OCI-LY1 (cell line): Measurements from ENCODE around the gene RASIP1.
A peak's percentile ranks its signal among the peaks of the same experiment; 100 is the strongest.

Experiments
- H2AFZ ChIP-seq: fragments of 200-600 bp; sonication (generic), shearing (Covaris generic); 2 replicates; pipeline ENCODE4 v1.6.0; 2014; ENCODE audit warnings: antibody characterized with exemption, mild to moderate bottlenecking, low read length
- H3F3A ChIP-seq: fragments of 200-600 bp; sonication (generic), shearing (Covaris generic); 2 replicates; pipeline ENCODE4 v1.6.0; 2014; ENCODE audit warnings: mild to moderate bottlenecking, antibody characterized with exemption, low read length, moderate library complexity; ENCODE audit not compliant: insufficient read depth
- H3K27ac ChIP-seq: fragments of 200-600 bp; sonication (generic); 2 replicates; pipeline ENCODE4 v1.5.1; 2014; ENCODE audit warnings: low read length, mixed run types, mild to moderate bottlenecking, low read depth; ENCODE audit not compliant: poor library complexity, severe bottlenecking
- H3K27me3 ChIP-seq: fragments of 200-600 bp; sonication (generic); 2 replicates; pipeline ENCODE4 v1.6.0; 2014; ENCODE audit warnings: antibody characterized with exemption, mild to moderate bottlenecking, low read length, moderate library complexity; ENCODE audit not compliant: insufficient read depth
- H3K36me3 ChIP-seq: fragments of 200-600 bp; sonication (generic); 2 replicates; pipeline ENCODE4 v1.6.1; 2014; ENCODE audit warnings: mild to moderate bottlenecking, antibody characterized with exemption, low read length, moderate library complexity, mixed read lengths; ENCODE audit not compliant: insufficient read depth
- H3K4me1 ChIP-seq: fragments of 200-600 bp; sonication (generic); 2 replicates; pipeline ENCODE4 v1.5.1; 2014; ENCODE audit warnings: mild to moderate bottlenecking, low read length, moderate library complexity; ENCODE audit not compliant: insufficient read depth, severe bottlenecking
- H3K4me2 ChIP-seq: fragments of 200-600 bp; sonication (generic), shearing (Covaris generic); 2 replicates; pipeline ENCODE4 v1.6.1; 2014; ENCODE audit warnings: low read length
- H3K4me3 ChIP-seq: fragments of 200-600 bp; sonication (generic); 2 replicates; pipeline ENCODE4 v1.5.1; 2014; ENCODE audit warnings: low read length, low read depth, mild to moderate bottlenecking, mixed read lengths; ENCODE audit not compliant: poor library complexity, severe bottlenecking
- H3K79me2 ChIP-seq: fragments of 200-600 bp; shearing (Covaris generic); 2 replicates; pipeline ENCODE4 v1.6.1; 2016; ENCODE audit warnings: mixed run types, low read length, mixed read lengths; ENCODE audit not compliant: insufficient read depth
- H3K9ac ChIP-seq: fragments of 200-600 bp; sonication (generic), shearing (Covaris generic); 2 replicates; pipeline ENCODE4 v1.6.1; 2014; ENCODE audit warnings: mild to moderate bottlenecking, low read length, mixed read lengths
- H3K9me2 ChIP-seq: fragments of 200-600 bp; sonication (generic), shearing (Covaris generic); 2 replicates; pipeline ENCODE4 v1.6.1; 2014; ENCODE audit warnings: low read depth, mild to moderate bottlenecking, low read length, mixed read lengths
- H3K9me3 ChIP-seq: fragments of 200-600 bp; shearing (Covaris generic); 2 replicates; pipeline ENCODE4 v1.6.1; 2014; ENCODE audit warnings: low read length, mixed read lengths
- H4K20me1 ChIP-seq: fragments of 200-600 bp; sonication (generic), shearing (Covaris generic); 2 replicates; pipeline ENCODE4 v1.6.0; 2016; ENCODE audit warnings: mild to moderate bottlenecking, low read length; ENCODE audit not compliant: insufficient read depth
- CTCF ChIP-seq: fragments of 200-600 bp; sonication (generic), shearing (Covaris generic); IDR thresholded peaks from 2 replicates; pipeline ENCODE4 v1.5.1; 2017; ENCODE audit warnings: mild to moderate bottlenecking, antibody characterized with exemption, low read length, moderate library complexity, mixed read lengths
- EZH2 ChIP-seq: fragments of 200-600 bp; sonication (generic), shearing (Covaris generic); IDR thresholded peaks from 2 replicates; pipeline ENCODE4 v1.8.0; 2017; ENCODE audit warnings: borderline replicate concordance, mixed run types, mild to moderate bottlenecking, antibody characterized with exemption, low read length, moderate library complexity, mixed read lengths

Gene RASIP1

GRCh38 chr19:48734625-48735024, 5.8 kb downstream of the RASIP1 start:
- no peaks in the 10 kb centered on the region for H3K79me2 ChIP-seq
- H3K4me3 ChIP-seq, result no peak overlapping the region
- no peak overlapping the region for H3K27ac ChIP-seq
- no peaks in the 10 kb centered on the region for H4K20me1 ChIP-seq
- H3K9me3 ChIP-seq, result no peaks in the 10 kb centered on the region
- no peaks in the 10 kb centered on the region for H3F3A ChIP-seq
- no peaks in the 10 kb centered on the region for H3K36me3 ChIP-seq
- no peak overlapping the region for H3K4me2 ChIP-seq
- no peak overlapping the region for H3K9ac ChIP-seq
- no peaks in the 10 kb centered on the region for H3K27me3 ChIP-seq
- no peaks in the 10 kb centered on the region for H3K9me2 ChIP-seq
- TF ChIP-seq EZH2, result no peak
- H3K4me1 ChIP-seq, result peaks cover 3% of the 10 kb centered on the region
- no peak overlapping the region for H2AFZ ChIP-seq

- Histone ChIP-seq H4K20me1 (no peaks in the 10 kb centered on the region), H3K4me1 (peaks cover 6% of the 10 kb centered on the region), H3K9me2 (no peaks in the 10 kb centered on the region), H3K79me2 (no peaks in the 10 kb centered on the region), H3K27me3 (no peaks in the 10 kb centered on the region), H3K27ac (no peak overlapping the region), H2AFZ (no peak overlapping the region), H3F3A (no peaks in the 10 kb centered on the region), H3K9ac (no peak overlapping the region), H3K36me3 (peaks cover 8% of the 10 kb centered on the region; the same call in 1 of the 2 replicates), H3K4me3 (no peak overlapping the region), H3K4me2 (no peak overlapping the region), H3K9me3 (peaks cover 5% of the 10 kb centered on the region)
- TF ChIP-seq CTCF (no peak), EZH2 (no peak)
These were observed 9.0 kb downstream of the RASIP1 start for GRCh38 chr19:48731452-48731851.

- Histone ChIP-seq H2AFZ (no peak overlapping the region), H3K9me3 (peaks cover 8% of the 10 kb centered on the region), H3K79me2 (no peaks in the 10 kb centered on the region), H3K36me3 (peaks cover 9% of the 10 kb centered on the region; the same call in 1 of the 2 replicates), H3K9ac (no peak overlapping the region), H3K9me2 (no peaks in the 10 kb centered on the region), H3K27ac (no peak overlapping the region), H3K4me3 (no peak overlapping the region), H3K4me2 (no peak overlapping the region), H3K4me1 (peaks cover 15% of the 10 kb centered on the region), H4K20me1 (no peaks in the 10 kb centered on the region), H3K27me3 (no peaks in the 10 kb centered on the region), H3F3A (no peaks in the 10 kb centered on the region)
- TF ChIP-seq EZH2 (no peak), CTCF (no peak)
These were observed 11.3 kb downstream of the RASIP1 start for GRCh38 chr19:48728911-48729664.

GRCh38 chr19:48726556-48726955, 13.9 kb downstream of the RASIP1 start:
- Histone ChIP-seq H3K79me2 (no peaks in the 10 kb centered on the region), H3K27ac (no peak overlapping the region), H3K27me3 (no peaks in the 10 kb centered on the region), H3K9ac (no peak overlapping the region), H2AFZ (no peak overlapping the region; the same call in 1 of the 2 replicates), H4K20me1 (no peaks in the 10 kb centered on the region), H3F3A (no peaks in the 10 kb centered on the region), H3K9me2 (no peaks in the 10 kb centered on the region), H3K4me1 (peaks cover 15% of the 10 kb centered on the region), H3K9me3 (peaks cover 8% of the 10 kb centered on the region), H3K36me3 (peaks cover 9% of the 10 kb centered on the region; the same call in 1 of the 2 replicates), H3K4me2 (0 out of 2 replicates have a peak overlapping the region, but pooled peaks have one; percentile 8), H3K4me3 (peak overlapping the region; percentile 18)
- no peak for TF ChIP-seq EZH2
- TF ChIP-seq CTCF, result no peak
